NCI-H82 treated with DMSO at 0.1 percent for 48 hours (cell line): ENCODE results near the gene GFI1.
"Not testable (repeated sequence)": the region's sequence is repeated elsewhere in the genome, so short reads cannot be mapped to it uniquely, and the experiment has no call there.

Source experiments
- DNase-seq: peaks from one replicate; lab custom pipeline; 2025; ENCODE audit not compliant: unreplicated experiment; lab: John Stamatoyannopoulos, UW

Gene GFI1

GRCh38 chr1:92465256-92465647, 21.5 kb downstream of the GFI1 start:
- no peak for DNase-seq

GRCh38 chr1:92464588-92465255, 22.0 kb downstream of the GFI1 start:
- no peak for DNase-seq

- DNase-seq: no peak
Measured at GRCh38 chr1:92461364-92462097, 25.2 kb downstream of the GFI1 start.

DNA sequence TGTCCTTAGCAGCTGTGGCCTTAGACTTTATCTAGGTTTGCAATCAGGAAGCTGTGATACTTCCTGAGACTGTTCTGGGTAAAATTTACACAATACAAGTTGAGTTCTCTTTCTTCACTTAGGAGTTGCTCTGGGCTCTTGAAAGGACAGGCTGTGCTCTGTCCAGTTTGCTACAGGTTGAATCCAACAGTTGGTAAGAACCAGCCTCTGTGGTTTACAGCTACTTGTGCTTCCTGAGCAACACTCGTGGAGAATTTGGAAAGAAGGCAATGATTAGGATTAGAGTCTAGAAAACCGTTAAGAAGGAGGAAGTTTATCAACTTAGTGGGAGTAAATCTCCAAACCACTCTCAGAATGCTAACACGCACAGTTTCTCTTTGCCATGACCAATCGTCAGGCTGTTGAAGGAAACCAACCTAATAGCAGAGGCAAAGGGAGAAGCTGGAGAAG, 26.8 kb downstream of the GFI1 start:
- DNase-seq: no peak

DNA sequence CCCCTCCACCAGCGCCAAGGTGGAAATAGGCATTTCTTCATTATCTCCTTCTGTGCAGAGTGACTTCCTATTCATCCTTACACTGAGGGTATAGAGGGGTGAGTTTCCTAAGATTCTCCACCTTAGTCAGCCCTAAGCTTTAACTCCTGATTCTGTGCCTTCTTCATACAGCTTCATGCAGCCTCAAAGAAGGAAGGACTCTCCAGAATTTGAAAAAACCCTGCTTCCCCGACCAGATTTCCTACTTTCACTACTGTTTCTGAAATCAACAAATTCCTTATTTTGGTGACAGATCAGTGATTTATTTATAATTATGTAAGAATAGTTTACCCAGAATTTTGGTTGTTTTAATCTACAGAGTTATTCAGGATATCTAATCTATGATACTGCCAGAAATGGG, 28.6 kb downstream of the GFI1 start:
- DNase-seq: no peak

- no peak for DNase-seq
Measured at GRCh38 chr1:92447976-92448375, 38.7 kb downstream of the GFI1 start.

GRCh38 chr1:92447033-92447681, 39.6 kb downstream of the GFI1 start:
- DNase-seq: no peak

- DNase-seq: no peak
Measured at GRCh38 chr1:92446546-92446945, 40.2 kb downstream of the GFI1 start.

GRCh38 chr1:92445865-92446264, 40.9 kb downstream of the GFI1 start:
- no peak for DNase-seq

GRCh38 chr1:92444351-92444750, 42.4 kb downstream of the GFI1 start:
- no peak for DNase-seq

GRCh38 chr1:92443893-92444292, 42.8 kb downstream of the GFI1 start:
- no peak for DNase-seq

GRCh38 chr1:92442351-92442750, 44.4 kb downstream of the GFI1 start:
- no peak for DNase-seq

GRCh38 chr1:92441697-92442342, 44.9 kb downstream of the GFI1 start:
- DNase-seq: no peak

- no peak for DNase-seq
Measured at GRCh38 chr1:92441316-92441696, 45.4 kb downstream of the GFI1 start.

GRCh38 chr1:92439291-92439690, 47.4 kb downstream of the GFI1 start:
- DNase-seq: no peak

GRCh38 chr1:92434572-92434971, 52.2 kb downstream of the GFI1 start:
- not testable (repeated sequence) for DNase-seq

- DNase-seq: no peak
Measured at GRCh38 chr1:92430030-92430429, 56.7 kb downstream of the GFI1 start.

DNA sequence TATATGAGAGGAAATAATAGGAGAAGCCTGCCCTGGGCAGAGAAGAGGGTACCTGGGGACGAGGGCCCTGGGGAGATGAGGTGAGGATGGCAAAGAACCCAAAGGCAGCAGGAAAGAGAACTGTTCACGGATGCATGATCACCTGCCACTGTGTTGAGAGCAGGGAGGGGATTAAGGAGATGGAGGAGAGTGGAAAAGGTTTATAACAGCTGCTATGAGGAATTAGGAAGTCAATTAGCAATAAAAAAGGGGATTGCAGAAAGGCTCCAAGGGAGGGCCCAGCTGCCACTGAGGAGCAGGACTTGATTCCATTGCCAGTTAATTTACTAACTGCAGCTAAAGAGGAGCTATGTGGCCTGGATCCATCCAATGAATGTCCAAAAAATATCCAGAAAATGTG, 61.1 kb downstream of the GFI1 start:
- peak; percentile 98 for DNase-seq
